HG02759 (cell line): ENCODE measurements around the gene SLU7.

Experiments used
- ATAC-seq: cut with Tn5 transposase; IDR thresholded peaks from one replicate; pipeline ENCODE4 v1.9.1; 2021; ENCODE audit warnings: mild to moderate bottlenecking, moderate library complexity; ENCODE audit not compliant: unreplicated experiment

SLU7 gene

GRCh38 chr5:160418561-160419457, at the start of gene SLU7:
TSS of gene SLU7 (minus strand) at chr5:160419081. CDS start at chr5:160415294, 3,787 bp downstream.
- ATAC-seq = peak; percentile 76

GRCh38 chr5:160468363-160468975, 49.6 kb upstream of the SLU7 start:
- no peak for ATAC-seq

- ATAC-seq = peak; percentile 91
Observed at GRCh38 chr5:160467555-160468362, 48.9 kb upstream of the SLU7 start.

GRCh38 chr5:160466889-160467554, 48.1 kb upstream of the SLU7 start:
- ATAC-seq = no peak

DNA sequence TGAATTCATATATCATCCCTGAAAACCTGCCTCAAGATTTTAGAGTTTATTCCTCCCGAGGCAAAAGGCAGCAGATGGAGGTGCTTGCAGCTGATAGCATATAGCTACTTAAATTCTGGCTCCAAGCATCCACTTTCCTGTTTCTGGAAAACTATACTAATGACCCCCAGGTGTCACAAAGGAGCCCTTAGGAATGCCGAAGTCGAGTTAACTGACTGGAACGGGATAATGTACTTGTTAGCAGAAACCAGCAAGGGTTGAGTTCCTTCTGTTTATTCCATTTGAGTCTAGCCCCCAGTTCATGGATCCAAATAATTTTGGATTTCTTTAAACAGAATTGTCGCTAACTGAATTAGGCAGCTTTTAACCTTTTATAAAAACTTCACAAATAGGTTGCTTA, 47.2 kb upstream of the SLU7 start:
- no peak for ATAC-seq

DNA sequence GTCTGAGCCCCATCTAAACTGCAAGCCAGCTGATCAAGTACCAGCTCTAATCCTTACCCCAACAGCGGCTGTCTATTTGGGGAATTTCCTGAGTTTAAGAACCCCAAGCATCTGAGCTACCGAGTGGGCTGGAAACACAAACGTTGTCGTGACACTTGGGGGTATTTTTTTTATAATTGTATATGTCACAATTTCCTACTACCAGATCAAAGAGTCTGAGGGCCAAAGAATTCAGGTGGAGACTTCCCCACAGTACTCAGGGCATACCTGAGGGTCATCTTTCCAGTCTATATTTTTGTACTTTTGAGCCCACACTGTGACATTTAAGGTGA, 45.6 kb upstream of the SLU7 start:
- no peak for ATAC-seq

- no peak for ATAC-seq
Observed at GRCh38 chr5:160463740-160464465, 45.0 kb upstream of the SLU7 start.

- no peak for ATAC-seq
Observed at GRCh38 chr5:160463227-160463626, 44.3 kb upstream of the SLU7 start.

GRCh38 chr5:160462167-160462566, 43.3 kb upstream of the SLU7 start:
- ATAC-seq = peak; percentile 40

GRCh38 chr5:160461378-160461777, 42.5 kb upstream of the SLU7 start:
- ATAC-seq = no peak

- ATAC-seq = no peak
Observed at GRCh38 chr5:160460377-160461049, 41.6 kb upstream of the SLU7 start.

DNA sequence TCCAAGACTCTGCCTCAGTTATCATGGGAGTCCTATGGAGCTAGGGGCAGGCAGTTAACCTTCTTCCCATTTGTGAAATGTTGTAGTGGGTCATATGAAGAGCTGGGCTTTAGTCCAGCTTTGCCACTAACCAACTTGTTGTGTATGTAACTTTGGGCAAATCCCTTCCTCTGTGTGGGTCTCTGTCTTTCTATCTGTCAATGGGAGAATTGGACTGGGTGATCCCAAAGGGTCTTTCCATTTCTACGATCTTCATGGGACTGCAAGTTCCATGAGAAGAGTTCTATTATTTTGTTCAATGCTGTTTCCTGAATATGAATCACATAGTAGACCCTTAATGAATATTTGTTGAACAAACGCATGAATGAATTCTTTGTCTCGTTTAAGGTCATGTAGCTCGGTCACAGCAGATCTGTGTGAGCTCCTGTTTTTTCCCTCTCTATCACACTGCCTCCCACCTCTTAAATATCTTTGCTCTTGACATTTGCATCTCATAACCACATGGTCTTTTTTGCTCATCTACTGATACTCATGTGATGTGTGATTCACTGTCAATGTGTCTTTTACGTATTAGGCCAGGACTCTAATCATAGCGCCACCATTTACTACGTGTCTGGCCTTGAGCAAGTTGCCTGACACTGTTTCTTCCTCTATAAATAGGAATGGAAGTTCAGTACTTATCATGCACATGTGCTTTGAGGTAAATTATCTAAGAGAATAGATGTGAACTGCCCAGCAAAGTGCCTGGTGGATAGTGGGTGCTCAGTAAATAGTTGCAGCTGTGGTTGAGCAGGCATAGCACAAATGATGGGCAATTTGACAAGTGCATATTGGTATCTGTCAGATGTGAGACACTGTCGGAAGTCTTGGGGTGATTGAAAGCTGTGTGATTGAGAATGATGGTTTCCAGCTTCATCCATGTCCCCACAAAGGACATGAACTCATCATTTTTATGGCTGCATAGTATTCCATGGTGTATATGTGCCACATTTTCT, 40.2 kb upstream of the SLU7 start:
- ATAC-seq = peak; percentile 82

DNA sequence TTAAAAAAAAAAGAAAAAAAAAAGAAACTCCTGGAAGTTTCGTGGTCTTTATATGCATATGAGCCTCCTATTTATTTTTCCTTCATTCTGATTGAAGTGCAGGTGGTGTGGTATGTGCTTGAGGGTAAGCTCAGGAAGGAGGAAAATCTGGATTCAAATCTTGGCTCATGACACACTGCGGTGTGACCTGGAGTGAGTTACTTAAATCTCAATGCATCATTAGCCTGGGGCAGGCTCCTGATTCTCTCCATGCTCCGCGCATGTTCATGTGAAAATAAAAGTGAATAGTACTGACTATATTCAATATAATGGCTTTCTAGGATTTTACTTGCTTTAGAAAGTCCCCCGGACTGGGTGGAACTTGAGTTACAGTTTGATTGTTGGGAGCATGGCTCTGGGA, 38.4 kb upstream of the SLU7 start:
- ATAC-seq = no peak

DNA sequence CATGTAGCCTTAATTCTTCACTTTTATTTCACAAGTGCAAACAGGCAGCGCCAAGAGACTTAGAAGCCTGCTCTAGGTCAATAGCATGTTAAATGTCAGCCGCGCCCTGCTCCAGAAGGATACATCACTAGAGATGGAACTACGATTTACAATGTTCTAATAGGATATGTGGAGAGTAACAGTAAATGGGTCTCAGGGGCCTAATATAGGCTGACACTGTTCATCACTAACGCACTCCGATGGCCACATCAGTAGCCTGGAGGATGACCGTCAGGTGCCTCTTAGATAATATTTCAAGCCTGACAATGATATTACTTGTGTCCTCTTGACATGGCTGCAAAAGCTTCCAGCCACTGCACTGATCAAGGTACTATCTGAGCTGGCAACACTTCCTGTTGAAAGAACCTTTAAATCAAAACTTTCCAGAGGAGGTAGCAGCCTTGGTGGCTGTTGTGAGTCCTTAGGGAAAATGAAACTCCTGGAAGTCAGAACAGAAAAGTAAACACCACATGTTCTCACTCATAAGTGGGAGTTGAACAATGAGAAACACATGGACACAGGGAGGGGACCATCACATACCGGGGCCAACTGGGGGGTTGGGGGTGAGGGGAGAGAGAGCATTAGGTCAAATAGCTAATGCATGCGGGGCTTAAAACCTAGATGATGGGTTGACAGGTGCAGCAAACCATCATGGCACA, 37.7 kb upstream of the SLU7 start:
- no peak for ATAC-seq

DNA sequence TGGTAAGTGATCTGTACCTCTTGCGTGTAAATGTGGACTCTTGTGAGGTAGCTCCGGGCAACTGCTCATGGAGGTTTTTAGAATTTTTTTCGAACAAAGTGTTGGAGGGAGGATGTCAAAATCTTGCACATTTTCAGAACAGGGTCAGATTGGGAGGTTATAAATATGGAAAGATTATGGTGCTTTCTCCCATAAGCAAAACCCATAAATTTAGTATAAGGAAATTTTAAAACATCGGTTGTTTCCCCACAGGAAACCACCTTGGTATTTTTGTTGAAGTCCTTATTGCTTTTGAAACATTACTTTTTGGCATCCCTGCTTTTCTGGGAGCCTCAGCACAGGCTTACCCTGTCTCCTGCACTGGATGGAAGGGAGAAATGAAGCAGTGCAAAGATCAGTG, 36.7 kb upstream of the SLU7 start:
- no peak for ATAC-seq

DNA sequence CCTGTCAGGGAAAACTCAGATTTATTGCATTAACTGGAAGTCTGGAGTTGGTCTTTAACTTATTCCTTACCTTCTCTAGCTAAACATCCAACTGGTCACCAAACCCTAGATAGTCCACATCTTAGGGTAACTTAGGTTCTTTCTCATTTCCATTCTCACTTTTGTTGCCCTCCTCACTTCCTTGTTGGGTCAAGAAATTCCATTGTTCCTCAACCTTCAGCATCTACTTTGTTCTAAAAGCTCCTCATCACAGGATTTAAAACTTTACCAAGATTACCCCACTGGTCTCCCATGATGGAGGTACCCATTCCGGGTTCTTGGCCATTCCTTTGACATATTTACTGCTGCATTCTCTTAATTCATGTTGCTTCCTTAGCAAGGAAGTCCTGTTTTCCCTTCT, 34.9 kb upstream of the SLU7 start:
- ATAC-seq = no peak

- peak; percentile 35 for ATAC-seq
Observed at GRCh38 chr5:160452795-160453194, 33.9 kb upstream of the SLU7 start.

- no peak for ATAC-seq
Observed at GRCh38 chr5:160452036-160452435, 33.2 kb upstream of the SLU7 start.
